GM12873 (cell line): Measurements from ENCODE around the gene HOMER2.

Experiments used
- CTCF ChIP-seq: IDR thresholded peaks from 2 replicates; pipeline ENCODE4 v1.5.1; 2012; ENCODE audit warnings: low read depth, mild to moderate bottlenecking, moderate library complexity, low read length, control low read depth; ENCODE audit not compliant: insufficient read depth; ENCODE audit errors: missing control alignments

The HOMER2 gene

GRCh38 chr15:82903511-82903910 lies 49.0 kb downstream of the HOMER2 start:
- no peak for TF ChIP-seq CTCF

- TF ChIP-seq CTCF: no peak
These were observed 51.3 kb downstream of the HOMER2 start for GRCh38 chr15:82901114-82901805.

GRCh38 chr15:82900511-82901060 lies 51.9 kb downstream of the HOMER2 start:
- TF ChIP-seq CTCF: no peak

DNA sequence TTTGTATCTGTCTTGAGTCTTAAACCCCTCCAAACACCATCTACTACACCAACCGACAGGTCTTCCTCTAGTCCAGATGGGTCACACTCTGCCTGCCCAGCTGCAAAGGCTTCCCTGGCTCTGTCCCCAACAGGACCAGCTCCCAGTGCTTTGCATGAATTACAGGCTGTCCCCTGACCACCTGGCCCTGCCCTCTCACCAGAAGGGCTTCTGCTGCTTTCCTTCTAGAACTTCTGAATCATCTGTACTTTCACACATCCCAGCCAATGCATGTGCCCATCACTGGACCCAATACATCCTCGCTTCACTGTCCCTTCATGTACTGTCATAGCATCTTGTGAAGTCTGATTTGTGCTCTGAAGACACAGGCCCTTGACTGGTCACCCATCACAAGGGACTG lies 53.6 kb downstream of the HOMER2 start:
- TF ChIP-seq CTCF: no peak

- no peak for TF ChIP-seq CTCF
These were observed 56.5 kb downstream of the HOMER2 start for GRCh38 chr15:82895983-82896382.

DNA sequence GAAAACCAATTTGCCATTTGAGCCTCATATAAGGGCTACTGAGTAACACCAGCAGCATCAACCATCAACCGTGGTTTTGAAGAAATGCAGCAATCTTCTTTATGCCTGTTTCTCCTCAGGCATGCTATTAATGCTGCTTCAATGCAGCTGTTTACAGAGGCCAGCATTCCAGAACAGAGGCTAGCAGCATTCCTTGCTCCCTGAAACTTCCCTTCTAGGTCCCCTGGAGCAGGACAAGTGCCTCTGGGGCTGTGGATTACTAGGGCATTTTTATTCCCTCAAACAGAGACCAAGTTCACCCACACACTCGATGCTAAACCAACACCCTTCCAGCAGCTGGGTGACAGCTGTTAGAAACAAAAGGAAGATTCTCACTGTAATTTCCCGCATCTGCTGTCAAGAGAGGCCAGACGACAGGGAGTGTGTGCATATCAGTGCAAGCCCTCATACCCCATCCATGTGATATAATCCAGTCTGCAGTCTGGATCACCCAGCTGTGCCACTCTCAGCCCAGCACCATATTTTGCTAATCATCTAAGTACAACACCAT lies 57.5 kb downstream of the HOMER2 start:
- TF ChIP-seq CTCF: no peak

- TF ChIP-seq CTCF: no peak
These were observed 59.9 kb downstream of the HOMER2 start for GRCh38 chr15:82892573-82892972.
